GM12891 (cell line): Measurements from ENCODE around the gene SMS.
"Not testable (repeated sequence)": the region's sequence is repeated elsewhere in the genome, so short reads cannot be mapped to it uniquely, and the experiment has no call there.

Experiments used
- DNase-seq: peaks from one replicate; pipeline ENCODE4 v3.0.0; 2011; ENCODE audit warnings: low spot score; ENCODE audit not compliant: insufficient read length
- FAIRE-seq: peaks from 2 replicates; lab custom pipeline; 2011; peaks lifted over from hg19 to GRCh38; lab: Jason Lieb, UNC
- PAX5 ChIP-seq: IDR thresholded peaks from 2 replicates; pipeline ENCODE4 v1.6.1; 2011; ENCODE audit warnings: low read length, moderate library complexity, mild to moderate bottlenecking; ENCODE audit not compliant: insufficient read depth, severe bottlenecking
- POLR2A ChIP-seq: IDR thresholded peaks from 2 replicates; pipeline ENCODE4 v1.6.1; 2011; ENCODE audit warnings: low read depth, low read length, control low read depth
- POLR2AphosphoS5 ChIP-seq: IDR thresholded peaks from 2 replicates; pipeline ENCODE4 v1.6.1; 2011; ENCODE audit warnings: low read depth, low read length, control low read depth
- POU2F2 ChIP-seq: IDR thresholded peaks from 2 replicates; pipeline ENCODE4 v1.6.1; 2011; ENCODE audit warnings: low read depth, mild to moderate bottlenecking, control low read depth, low read length, moderate library complexity
- SPI1 ChIP-seq: IDR thresholded peaks from 2 replicates; pipeline ENCODE4 v1.6.1; 2011; ENCODE audit warnings: low read depth, low read length, control low read depth
- TAF1 ChIP-seq: IDR thresholded peaks from 2 replicates; pipeline ENCODE4 v1.6.1; 2011; ENCODE audit warnings: low read depth, low read length, control low read depth

SMS gene

DNA sequence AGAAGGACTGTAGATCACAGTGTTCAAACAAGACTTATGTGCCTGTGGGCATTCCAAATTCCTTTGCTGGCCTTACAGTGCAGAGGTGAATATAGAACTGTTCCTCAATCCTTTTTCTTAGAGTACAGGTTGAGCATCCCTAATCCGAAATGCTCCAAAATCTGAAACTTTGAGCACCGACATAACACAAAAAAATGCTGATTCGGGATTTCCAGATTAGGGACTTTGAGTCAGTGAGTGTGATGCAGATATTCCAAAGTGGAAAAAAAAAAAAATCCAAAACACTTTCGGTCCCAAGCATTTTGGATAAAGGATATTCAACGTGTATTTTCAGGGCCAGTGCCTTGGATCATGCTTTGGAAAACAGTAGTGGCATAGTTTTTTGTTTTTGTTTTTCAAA, 9.2 kb downstream of the SMS start:
- FAIRE-seq: no peak
- no peak for TF ChIP-seq POLR2AphosphoS5
- TF ChIP-seq POLR2A: no peak
- no peak for TF ChIP-seq TAF1
- no peak for TF ChIP-seq PAX5
- no peak for TF ChIP-seq SPI1
- no peak for TF ChIP-seq POU2F2
- no peak for DNase-seq

DNA sequence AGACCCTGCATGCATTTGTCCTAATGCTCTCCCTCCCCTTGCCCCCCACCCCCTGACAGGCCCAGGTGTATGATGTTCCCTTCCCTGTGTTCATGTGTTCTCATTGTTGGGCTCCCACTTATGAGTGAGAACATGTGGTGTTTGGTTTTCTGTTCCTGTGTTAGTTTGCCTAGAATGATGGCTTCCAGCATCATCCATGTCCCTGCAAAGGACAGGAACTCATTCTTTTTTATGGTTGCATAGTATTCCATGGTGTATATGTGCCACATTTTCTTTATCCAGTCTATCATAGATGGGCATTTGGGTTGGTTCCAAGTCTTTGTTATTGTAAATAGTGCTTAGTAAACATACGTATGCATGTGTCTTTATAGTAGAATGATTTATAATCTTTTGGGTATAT, 10.0 kb downstream of the SMS start:
- not testable (repeated sequence) for DNase-seq, FAIRE-seq

GRCh38 chrX:21952624-21953023, 12.1 kb downstream of the SMS start:
- FAIRE-seq: no peak

DNA sequence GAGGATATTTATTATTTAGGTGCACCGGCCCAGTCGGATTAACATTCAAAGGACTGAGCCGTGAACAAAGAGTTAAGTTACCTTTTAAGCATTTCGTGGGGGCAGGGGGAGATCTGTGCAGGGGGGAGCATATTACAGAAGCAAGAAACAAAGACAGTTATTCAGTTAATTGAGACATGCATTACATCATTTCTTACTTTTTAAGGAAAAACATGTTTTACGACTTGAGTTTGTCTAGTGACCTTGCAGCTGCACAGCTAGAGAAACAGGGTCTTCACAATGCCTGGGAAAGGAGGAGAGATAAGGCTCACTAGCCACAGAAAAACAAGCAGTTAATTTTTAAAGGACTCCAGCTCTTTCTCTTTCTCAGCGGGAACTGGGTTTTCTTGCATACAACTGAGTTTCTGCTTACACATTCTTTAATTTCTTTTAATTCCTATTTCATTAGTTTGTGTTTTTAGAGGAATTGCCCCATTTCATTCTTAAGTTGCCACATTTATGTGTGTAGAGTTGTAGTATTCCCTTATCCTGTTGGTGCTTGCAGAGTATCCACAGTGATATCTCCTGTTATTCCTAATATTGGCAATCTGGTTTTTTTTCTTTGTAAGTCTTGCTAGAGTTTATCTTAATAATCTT, 12.8 kb downstream of the SMS start:
- not testable (repeated sequence) for DNase-seq, FAIRE-seq

More at GRCh38 chrX:21952624-21953023, 12.1 kb downstream of the SMS start:
- TF ChIP-seq TAF1 (no peak), POLR2A (no peak), POLR2AphosphoS5 (no peak), POU2F2 (no peak), SPI1 (no peak), PAX5 (no peak)
- DNase-seq: no peak

DNA sequence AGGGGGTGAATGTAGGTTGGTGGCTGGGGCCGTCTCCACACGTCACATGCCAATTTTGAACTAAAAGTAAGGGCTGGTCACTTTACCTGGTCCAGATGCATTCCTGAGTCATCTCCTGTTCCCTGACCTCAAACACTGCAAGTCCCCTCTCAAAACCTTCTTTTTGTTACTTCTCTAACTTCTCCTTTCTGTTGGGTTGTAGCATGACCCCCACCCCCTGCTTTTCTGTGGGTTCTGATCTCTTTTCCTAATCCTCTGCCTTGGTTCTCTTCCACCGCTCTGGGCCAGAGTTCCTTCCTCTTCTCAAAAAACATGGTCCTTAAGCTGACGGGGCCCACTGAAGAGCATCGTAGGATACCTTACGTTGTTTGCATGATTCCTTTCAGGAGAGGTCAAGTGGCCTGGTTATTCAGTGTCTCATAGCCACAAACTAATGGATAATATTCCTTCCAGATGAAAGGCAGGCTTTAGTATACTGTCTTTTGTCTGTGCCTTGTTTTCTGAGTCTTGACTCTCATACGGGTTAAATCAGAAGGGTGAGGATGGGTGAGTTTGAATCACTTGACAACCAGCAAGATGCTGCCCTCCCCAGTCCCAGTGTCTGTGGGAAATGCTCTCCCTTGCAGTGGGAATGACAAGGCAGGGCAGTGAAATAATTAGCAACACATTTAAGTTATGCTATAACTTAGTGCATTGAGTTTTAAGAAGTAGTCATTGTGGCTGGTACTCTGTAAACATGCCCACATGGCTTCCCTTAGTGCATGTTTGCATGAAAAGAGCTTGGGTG, 15.1 kb downstream of the SMS start:
- DNase-seq (no peak), FAIRE-seq (no peak)
- no peak for TF ChIP-seq SPI1
- TF ChIP-seq POLR2AphosphoS5: no peak
- no peak for TF ChIP-seq TAF1
- TF ChIP-seq PAX5: no peak
- TF ChIP-seq POU2F2: no peak
- TF ChIP-seq POLR2A: no peak

GRCh38 chrX:21956783-21957182, 16.3 kb downstream of the SMS start:
- FAIRE-seq: no peak

GRCh38 chrX:21958187-21958586, 17.7 kb downstream of the SMS start:
- FAIRE-seq (no peak), DNase-seq (no peak)
- TF ChIP-seq TAF1 (no peak), PAX5 (no peak), POU2F2 (no peak), POLR2AphosphoS5 (no peak), POLR2A (no peak), SPI1 (no peak)

More at GRCh38 chrX:21956783-21957182, 16.3 kb downstream of the SMS start:
- TF ChIP-seq POU2F2 (no peak), SPI1 (no peak), PAX5 (no peak), TAF1 (no peak), POLR2A (no peak), POLR2AphosphoS5 (no peak)
- no peak for DNase-seq

DNA sequence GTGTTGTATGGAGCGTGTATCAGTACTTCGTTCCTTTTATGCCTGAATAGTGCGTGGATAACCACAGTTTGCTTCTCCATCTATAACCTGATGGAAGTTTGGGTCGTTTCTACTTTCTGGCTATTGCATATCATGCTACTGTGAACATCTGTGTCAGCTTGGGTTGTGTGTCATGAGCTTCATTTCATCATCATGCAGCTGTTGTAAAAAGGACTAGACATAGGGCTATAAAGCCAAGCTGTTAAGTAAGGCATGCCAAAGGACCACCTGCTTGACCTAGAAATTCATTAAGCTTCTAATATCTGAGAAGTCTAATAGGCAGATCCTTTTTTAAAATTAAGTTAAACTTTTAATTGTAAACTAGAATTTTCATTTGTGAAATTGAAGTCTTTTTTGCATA, 18.4 kb downstream of the SMS start:
- TF ChIP-seq POU2F2: no peak
- no peak for TF ChIP-seq POLR2A
- no peak for TF ChIP-seq SPI1
- TF ChIP-seq PAX5: no peak
- TF ChIP-seq TAF1: no peak
- no peak for TF ChIP-seq POLR2AphosphoS5
- DNase-seq (no peak), FAIRE-seq (no peak)

DNA sequence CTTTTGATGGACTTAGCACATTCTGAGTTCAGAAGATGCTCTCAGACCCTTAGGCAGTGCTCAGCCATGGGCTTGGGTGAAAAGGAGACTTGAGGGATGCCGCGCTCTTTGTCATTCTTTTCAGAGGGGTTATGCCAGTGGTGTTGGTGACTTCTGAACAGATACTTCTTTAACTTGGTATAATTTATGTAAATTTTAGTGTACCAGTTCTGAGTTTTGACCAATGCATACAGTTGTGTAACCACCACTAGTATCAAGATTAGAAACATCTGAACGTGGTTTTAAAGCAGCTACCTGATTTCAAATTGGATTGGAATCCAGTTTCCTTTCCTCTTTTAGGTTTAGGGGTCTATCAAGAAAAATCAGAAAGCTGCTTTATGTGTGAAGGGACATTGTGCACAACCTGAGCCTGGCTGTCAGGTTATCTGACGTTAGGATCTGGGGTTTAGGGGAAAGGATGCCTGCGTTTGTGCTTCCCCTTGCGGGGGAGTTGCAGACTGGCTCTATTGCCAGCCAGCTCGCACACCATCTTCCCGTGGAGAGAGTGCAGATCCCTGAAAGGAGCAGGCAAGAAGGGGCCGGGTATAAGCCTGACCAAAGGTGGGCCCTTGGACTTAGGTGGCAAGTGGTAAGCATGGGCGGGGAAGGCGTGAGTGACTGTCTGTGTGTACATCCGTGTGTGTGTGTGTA, 19.0 kb downstream of the SMS start:
- DNase-seq: no peak
- peak; percentile 19; the same call in 1 of the 2 replicates for TF ChIP-seq SPI1
- TF ChIP-seq POLR2AphosphoS5: no peak
- TF ChIP-seq PAX5: no peak
- FAIRE-seq: peak; percentile 9
